GM12878 (cell line): ENCODE data around the gene COPG2.

Experiments
- CTCF ChIP-seq, 3 experiments: IDR thresholded peaks in 2 of 3; conservative IDR thresholded peaks in 1 of 3; 2 replicates each; pipeline ENCODE4 v1.5.1; 2011; ENCODE audit warnings: low read depth in 3 of 3, low read length in 3 of 3, mild to moderate bottlenecking in 3 of 3, control low read depth in 2 of 3, moderate library complexity in 2 of 3, inconsistent platforms in 1 of 3, mixed read lengths in 1 of 3; ENCODE audit not compliant: control insufficient read depth in 2 of 3, insufficient read depth in 1 of 3; ENCODE audit errors: extremely low read depth in 1 of 3
- FOS ChIP-seq: IDR thresholded peaks from 3 replicates; pipeline ENCODE4 v1.6.1; 2011; ENCODE audit warnings: borderline replicate concordance; ENCODE audit not compliant: insufficient read length; ENCODE audit errors: extremely low read depth
- JUND ChIP-seq: IDR thresholded peaks from 2 replicates; pipeline ENCODE4 v1.6.1; 2012; ENCODE audit warnings: low read depth, mild to moderate bottlenecking, low read length, improper control_type of control experiment, moderate library complexity
- KAT2A ChIP-seq: conservative IDR thresholded peaks from 2 replicates; pipeline ENCODE4 v1.6.1; 2011; ENCODE audit warnings: low read depth, low read length; ENCODE audit not compliant: control insufficient read depth
- MAX ChIP-seq: IDR thresholded peaks from 2 replicates; pipeline ENCODE4 v1.6.1; 2012; ENCODE audit warnings: low read depth, low read length, improper control_type of control experiment
- MTA3 ChIP-seq: IDR thresholded peaks from 2 replicates; pipeline ENCODE4 v1.6.1; 2012; ENCODE audit warnings: low read length, inconsistent platforms, borderline replicate concordance
- NBN ChIP-seq: fragments of 450-650 bp; IDR thresholded peaks from 2 replicates; pipeline ENCODE4 v1.6.1; 2016
- PAX5 ChIP-seq: IDR thresholded peaks from 2 replicates; pipeline ENCODE4 v1.6.1; 2011; ENCODE audit warnings: low read depth, low read length, borderline replicate concordance
- POLR2A ChIP-seq: IDR thresholded peaks from 2 replicates; pipeline ENCODE4 v1.6.1; 2011; ENCODE audit warnings: low read depth, mild to moderate bottlenecking, low read length
- RELB ChIP-seq: fragments of 450-650 bp; IDR thresholded peaks from 2 replicates; pipeline ENCODE4 v1.6.1; 2017; ENCODE audit warnings: low read depth, mild to moderate bottlenecking, moderate library complexity
- SKIL ChIP-seq: fragments of 450-650 bp; IDR thresholded peaks from 2 replicates; pipeline ENCODE4 v1.6.1; 2017; ENCODE audit warnings: mild to moderate bottlenecking, low read depth, inconsistent platforms; ENCODE audit not compliant: poor library complexity, severe bottlenecking
- TCF12 ChIP-seq: IDR thresholded peaks from 2 replicates; pipeline ENCODE4 v1.6.1; 2011; ENCODE audit warnings: low read depth, mild to moderate bottlenecking, low read length
- YBX1 ChIP-seq: fragments of 450-650 bp; IDR thresholded peaks from 2 replicates; pipeline ENCODE4 v1.6.1; 2016; ENCODE audit warnings: antibody characterized with exemption
- ZSCAN29 ChIP-seq: fragments of 450-650 bp; IDR thresholded peaks from 2 replicates; pipeline ENCODE4 v1.6.1; 2017; ENCODE audit warnings: mild to moderate bottlenecking, moderate library complexity

- TF ChIP-seq CTCF (IDR thresholded peaks at IDR 0.05 in 2 of 3, conservative IDR thresholded peaks at IDR 0.05 in 1 of 3; ENCODE audit: control insufficient read depth in 2 of 3, extremely low read depth in 1 of 3, insufficient read depth in 1 of 3, low read depth in 3 of 3, low read length in 3 of 3) (no peak), MTA3 (no peak), YBX1 (no peak), MAX (no peak), JUND (no peak), ZSCAN29 (no peak), TCF12 (no peak), NBN (no peak), KAT2A (no peak), PAX5 (no peak), SKIL (no peak), POLR2A (no peak), RELB (no peak), FOS (no peak)
These were observed 155.1 kb downstream of the COPG2 start for GRCh38 chr7:130513447-130513846.
